Measurements from ENCODE around the gene EPB41L2.

EPB41L2 gene

DNA sequence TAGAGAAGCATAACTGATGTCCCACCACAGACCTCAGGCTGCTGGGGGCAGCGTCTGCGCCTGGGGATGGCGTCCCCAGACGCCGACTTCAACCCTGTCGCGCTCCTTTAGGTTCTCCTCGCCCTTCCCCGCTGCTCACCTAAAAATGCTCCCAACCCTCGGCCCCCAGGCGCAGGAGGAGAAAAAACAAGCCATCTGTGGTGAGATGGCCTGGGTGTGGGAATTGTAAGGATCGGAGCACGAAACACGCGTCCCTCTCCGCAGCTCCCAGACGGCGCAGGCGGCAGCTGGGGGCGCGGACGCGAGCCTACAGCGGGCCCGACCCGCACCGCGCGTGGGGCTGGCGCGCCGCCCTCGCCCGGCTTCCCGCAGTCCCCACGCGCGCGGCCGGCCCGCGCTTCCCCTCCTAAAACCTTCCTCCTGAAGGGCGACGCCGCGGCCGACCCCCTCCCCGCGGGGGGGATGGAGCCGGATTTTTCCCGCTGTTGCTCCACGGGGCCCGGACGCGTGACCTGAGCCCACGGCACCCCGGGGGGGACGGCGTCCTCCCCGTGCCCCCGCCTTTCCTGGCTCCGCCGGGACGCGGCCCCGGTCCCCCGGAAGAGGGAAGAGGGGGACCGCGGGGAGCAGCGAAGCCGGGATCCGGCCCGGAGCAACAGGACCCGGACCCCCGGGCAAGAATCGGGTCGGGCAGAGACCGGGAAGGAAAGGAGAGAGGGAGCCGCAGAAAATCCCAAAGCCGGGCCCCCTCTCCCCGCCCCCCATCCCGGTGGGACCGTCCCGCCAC is 611 bp downstream of the EPB41L2 start:
- no peak for DNase-seq (ENCODE audit: low read depth in 2 of 2)

- DNase-seq (ENCODE audit: low read depth in 2 of 2) = no peak
Observed at GRCh38 chr6:131061751-131062119, 1.3 kb downstream of the EPB41L2 start.

DNA sequence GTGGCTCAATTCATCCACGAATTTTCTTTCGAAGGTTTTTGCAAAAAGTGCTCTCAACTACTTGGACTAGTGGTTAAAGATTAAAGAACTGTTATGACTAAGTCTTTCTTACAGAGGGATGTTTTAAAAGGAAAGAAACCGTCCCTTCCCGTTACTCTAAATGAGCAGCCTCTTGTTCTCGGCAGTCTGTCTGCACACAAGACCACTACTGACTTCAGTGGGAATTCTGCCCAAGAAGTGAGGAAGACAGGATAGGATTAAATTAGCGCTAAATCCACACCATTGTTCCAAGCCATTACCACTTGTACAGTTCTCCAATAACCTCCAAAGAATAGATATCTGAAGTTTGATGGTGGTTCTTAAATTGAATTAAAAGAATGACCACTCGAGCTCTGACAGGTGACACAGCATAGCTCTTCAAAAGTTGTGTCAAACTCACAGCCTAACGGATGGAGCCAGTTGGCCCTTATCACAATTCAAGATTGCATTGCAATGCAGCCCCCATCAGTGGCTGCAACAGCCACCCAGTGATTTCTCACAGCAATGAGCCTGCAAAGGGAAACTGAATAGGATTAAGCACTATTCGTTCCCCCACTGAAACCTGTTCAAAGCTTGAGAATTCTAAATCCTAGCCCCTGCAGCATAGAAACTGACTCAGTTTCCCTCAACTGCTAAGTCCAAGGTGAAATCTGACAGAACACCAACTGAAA is 1.8 kb downstream of the EPB41L2 start:
- DNase-seq (ENCODE audit: low read depth in 2 of 2) = no peak

DNA sequence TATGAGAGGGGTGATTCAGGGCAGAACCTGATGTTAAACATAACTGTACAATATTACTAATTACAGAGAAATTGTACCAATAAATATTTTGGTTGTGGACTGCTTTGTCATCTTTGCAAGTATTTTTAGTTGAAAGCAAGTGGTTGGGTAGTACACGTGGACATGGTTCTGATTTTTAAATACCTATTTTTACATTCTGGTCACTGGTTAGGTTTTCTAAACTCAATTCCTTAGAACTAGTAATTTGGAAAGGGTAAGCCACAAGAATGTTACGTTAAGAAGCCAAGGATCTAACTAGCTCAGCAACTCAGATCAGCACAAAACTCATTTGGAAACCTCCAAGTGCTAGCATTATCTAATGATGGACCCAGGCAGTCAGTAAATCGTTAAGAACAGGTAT is 2.7 kb downstream of the EPB41L2 start:
- DNase-seq (ENCODE audit: low read depth in 2 of 2) = no peak

GRCh38 chr6:131059486-131059885 is 3.6 kb downstream of the EPB41L2 start:
- no peak for DNase-seq (ENCODE audit: low read depth in 2 of 2)

GRCh38 chr6:131058236-131058635 is 4.8 kb downstream of the EPB41L2 start:
- DNase-seq (ENCODE audit: low read depth in 2 of 2) = no peak

- DNase-seq (ENCODE audit: low read depth in 2 of 2) = no peak
Observed at GRCh38 chr6:131054392-131055250, 8.4 kb downstream of the EPB41L2 start.

DNA sequence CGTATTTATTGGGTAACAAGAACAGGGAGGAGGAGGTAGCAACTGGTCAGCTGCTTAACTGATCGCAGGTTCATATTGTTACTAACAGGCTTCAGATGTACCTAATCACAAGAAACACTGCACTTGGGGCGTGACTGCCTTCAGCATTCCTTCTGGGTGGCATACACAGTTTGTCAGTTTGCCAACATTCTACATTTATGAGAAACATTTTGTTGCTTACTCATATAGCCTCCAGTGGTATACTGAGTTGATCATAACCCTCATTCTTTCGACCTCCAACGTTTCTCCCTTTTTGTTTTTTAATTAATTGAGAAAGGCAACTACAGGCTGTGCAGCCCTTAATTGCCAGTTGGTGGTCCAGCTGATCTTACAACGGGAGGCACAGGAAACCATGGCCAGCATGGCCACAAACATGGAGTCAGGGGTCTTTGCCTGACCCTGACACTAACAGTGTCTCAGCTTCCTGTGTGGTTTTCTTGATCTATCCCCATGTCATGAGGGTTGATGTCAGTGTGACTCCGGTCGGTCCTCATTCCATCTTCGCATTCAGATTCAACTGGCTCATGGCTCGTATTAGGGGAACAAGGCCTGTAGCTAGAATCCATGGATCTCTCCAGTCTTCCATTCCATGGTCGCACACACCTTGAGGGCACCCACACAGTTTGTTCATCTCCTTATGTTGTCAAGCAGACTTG is 9.4 kb downstream of the EPB41L2 start:
- no peak for DNase-seq (ENCODE audit: low read depth in 2 of 2)

DNA sequence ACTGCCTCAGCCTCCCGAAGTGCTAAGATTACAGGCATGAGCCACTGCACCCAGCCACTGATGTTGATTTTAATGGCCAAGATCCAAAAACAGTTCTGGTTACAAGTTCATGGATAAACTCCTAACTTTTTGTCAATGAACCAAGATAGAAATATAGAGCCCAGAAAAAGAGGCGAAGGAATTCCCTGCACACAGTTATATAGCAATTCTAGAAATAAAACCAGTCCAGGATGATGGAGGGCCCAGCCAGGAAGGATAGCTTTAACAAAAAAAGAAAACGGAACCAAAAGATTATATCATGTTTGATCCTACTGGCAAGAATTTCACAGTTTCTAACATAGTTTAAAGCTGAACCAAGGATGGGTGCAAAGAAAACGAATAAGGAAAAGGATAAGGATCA is 10.9 kb downstream of the EPB41L2 start:
- no peak for DNase-seq (ENCODE audit: low read depth in 2 of 2)

GRCh38 chr6:131051341-131051740 is 11.7 kb downstream of the EPB41L2 start:
- DNase-seq (ENCODE audit: low read depth in 2 of 2) = no peak

- no peak for DNase-seq (ENCODE audit: low read depth in 2 of 2)
Observed at GRCh38 chr6:131049608-131050007, 13.4 kb downstream of the EPB41L2 start.

GRCh38 chr6:131048933-131049515 is 14.0 kb downstream of the EPB41L2 start:
- no peak for DNase-seq (ENCODE audit: low read depth in 2 of 2)

DNA sequence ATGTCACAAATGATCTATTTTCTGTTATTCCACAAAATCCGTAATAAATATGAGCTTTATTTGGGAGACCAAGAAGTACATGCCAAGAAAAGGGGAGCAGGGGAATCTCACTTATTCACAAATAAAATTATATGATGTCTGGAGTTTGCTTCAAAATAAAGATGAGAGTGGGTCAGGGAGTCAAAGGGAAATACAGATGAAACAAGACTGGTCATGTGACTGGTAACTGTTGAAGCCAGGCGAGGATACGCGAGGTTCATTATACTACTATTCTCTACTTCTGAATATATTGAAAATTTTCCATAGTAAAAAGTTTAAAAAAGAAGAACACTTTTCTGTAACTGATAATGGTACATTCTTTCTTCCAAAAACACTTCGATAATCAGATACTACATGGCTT is 14.6 kb downstream of the EPB41L2 start:
- DNase-seq (ENCODE audit: low read depth in 2 of 2) = no peak

DNA sequence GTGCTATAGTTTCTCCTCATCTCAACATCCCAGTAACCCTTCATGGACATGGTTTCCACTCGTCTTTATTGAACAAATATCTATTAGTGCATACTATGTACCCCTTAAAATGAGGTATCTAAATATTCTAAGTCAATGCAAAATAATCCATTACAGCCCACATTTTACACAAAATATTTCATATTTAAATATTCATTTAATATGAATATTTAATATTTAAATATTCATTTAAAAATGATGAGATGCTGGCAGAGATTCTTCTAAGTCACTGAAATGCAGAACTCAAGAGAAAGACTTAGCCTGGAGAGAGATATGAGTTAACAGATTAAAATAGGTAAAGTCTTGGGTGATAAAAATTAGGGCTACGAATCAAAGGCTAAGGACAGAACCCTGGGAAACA is 17.9 kb downstream of the EPB41L2 start:
- no peak for DNase-seq (ENCODE audit: low read depth in 2 of 2)

GRCh38 chr6:131043902-131044447 is 19.1 kb downstream of the EPB41L2 start:
- DNase-seq (ENCODE audit: low read depth in 2 of 2) = no peak

DNA sequence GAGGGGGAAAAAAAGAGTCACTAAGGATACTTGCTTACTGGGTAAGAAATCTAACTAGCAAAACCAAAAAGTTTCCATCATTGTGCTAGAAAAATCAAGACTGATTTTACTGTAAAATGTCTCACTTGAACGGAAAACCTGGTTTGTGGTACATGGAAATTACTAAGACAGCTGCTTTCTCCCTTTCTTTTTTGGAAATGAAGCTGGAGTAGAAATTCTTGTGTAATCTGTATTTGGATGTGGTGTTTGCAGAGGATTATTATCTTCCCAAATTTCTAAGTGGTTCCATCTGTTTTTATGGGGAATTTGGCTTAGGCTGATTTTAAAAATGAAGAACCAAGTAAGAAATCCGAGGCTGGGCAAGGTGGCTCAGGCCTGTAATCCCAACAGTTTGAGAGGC is 20.4 kb downstream of the EPB41L2 start:
- no peak for DNase-seq (ENCODE audit: low read depth in 2 of 2)

GRCh38 chr6:131041814-131042213 is 21.2 kb downstream of the EPB41L2 start:
- no peak for DNase-seq (ENCODE audit: low read depth in 2 of 2)

DNA sequence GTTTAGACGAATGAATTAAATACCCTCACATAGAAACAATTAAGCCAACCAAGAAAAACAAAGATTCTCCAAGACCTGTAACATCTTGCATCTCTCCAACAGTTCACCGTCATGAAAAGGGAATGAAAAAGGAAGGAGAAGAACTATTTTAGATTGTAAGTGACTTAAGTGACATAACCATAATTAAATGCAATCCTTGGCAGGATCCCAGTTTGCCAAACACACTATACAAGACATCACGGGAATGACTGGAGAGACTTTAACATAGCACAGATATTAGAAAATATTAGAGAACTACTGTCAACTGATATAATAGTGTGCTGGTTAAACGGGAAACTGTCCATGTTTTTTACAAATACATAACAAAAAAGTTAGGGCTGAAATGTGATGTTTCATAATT is 22.2 kb downstream of the EPB41L2 start:
- DNase-seq (ENCODE audit: low read depth in 2 of 2) = no peak

DNA sequence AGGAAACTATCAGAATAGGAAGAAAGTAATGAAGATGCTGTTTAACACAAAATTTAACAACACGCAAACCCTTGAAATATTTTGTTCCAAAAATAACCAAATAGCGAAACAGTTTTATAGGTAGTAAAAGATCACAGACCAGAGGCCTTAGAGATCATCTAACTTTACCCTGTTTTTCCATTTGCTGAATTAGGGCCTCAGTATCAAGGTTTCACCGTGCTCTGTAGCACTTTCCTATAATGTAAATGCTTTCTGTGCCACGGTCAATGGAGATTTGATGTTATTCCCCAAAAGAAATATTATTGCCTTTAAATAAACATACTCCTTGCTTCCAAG is 23.7 kb downstream of the EPB41L2 start:
- DNase-seq (ENCODE audit: low read depth in 2 of 2) = no peak

DNA sequence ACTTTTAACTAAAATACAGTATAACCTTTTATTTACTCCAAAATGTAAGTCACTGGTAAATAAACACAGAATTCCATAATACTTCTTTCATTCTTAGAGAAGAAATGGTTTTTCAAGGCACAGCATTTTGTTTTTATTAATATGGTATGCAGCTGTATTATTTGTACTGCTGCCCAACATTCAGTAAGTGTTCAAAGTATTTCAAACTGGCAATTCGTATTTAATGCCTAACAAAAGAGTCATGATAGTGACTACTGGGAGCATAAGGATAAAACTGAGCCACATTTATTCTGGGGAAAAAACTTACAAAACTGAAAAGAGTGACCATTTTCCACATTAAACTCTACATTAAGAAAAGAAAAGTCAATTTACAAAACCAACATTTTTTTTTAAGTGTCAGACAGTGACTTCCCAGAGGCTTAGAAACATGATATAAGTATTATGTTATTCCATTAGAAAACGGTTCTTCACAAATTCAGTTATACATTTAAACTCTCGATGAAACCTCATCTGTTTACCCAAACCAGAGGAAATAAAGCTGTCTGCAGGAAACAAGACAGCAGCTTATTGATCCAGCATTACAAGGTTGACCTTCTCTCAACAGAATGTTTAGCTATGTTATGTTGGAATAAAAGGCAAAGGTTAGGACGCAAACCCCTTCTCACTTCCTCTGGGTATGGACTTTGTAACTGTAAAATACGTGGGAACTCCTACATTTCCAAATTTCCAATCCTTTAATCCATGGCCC is 24.3 kb downstream of the EPB41L2 start:
- no peak for DNase-seq (ENCODE audit: low read depth in 2 of 2)

Measured in stimulated activated CD8-positive, alpha-beta memory T cell treated with anti-CD3 and anti-CD28 coated beads, Interleukin-7, amount 100 ng/mL, for 1 hour (primary cell).